ENCODE data around the gene MAPKAPK2.

Gene MAPKAPK2

DNA sequence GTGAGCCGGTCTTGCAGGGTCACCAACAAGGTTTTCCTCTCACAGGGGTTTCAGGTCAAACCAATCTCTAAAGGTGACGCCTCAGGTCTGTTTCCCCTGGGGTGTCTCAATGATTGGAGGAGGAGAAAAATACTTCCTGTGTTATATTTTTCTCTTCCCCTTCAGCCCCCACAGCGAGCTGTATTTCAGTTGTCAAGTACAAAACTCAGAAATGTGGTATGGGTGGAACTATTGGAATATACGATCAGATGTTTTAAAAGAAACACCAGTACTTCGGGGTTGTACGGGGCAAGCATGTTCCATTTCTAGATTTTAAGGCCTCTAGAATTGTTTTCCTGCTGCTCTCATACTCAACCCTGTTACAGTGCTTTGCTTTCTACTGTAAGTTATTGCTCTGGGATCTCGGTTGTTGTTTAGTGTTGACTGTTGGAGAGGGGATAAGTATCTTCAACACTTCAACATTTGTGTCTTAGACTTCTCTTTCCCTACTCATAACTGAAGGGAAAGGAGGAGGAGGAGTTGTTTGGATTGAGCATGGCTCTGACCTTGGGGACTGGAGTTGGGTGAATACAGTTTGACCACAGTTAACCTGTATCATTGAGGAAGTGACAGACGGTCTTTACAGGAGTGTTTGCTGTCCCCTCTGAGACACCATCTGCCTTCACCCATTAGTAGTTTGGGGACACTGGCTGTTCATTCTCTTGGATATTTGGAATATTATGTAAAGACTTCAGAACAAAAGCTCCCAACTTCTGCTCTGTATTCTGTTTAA, 2.0 kb downstream of the MAPKAPK2 start:
- Mint-ChIP-seq H3K4me3 (peak overlapping the region; percentile 91 to 99 (median 99)), H3K4me1 (peaks cover 55% of the 10 kb centered on the region), H3K27me3 (ENCODE audit: low read depth) (peaks cover 21% of the 10 kb centered on the region), H3K27ac (peak overlapping the region; percentile 79 to 98 (median 86)), H3K9me3 (no peaks in the 10 kb centered on the region), H3K36me3 (ENCODE audit: low read depth) (no peaks in the 10 kb centered on the region)
- TF ChIP-seq, protein P1, sequence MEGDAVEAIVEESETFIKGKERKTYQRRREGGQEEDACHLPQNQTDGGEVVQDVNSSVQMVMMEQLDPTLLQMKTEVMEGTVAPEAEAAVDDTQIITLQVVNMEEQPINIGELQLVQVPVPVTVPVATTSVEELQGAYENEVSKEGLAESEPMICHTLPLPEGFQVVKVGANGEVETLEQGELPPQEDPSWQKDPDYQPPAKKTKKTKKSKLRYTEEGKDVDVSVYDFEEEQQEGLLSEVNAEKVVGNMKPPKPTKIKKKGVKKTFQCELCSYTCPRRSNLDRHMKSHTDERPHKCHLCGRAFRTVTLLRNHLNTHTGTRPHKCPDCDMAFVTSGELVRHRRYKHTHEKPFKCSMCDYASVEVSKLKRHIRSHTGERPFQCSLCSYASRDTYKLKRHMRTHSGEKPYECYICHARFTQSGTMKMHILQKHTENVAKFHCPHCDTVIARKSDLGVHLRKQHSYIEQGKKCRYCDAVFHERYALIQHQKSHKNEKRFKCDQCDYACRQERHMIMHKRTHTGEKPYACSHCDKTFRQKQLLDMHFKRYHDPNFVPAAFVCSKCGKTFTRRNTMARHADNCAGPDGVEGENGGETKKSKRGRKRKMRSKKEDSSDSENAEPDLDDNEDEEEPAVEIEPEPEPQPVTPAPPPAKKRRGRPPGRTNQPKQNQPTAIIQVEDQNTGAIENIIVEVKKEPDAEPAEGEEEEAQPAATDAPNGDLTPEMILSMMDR (IDR thresholded peaks at IDR 0.05; ENCODE audit: unreplicated experiment in 3 of 3), result no peak

DNA sequence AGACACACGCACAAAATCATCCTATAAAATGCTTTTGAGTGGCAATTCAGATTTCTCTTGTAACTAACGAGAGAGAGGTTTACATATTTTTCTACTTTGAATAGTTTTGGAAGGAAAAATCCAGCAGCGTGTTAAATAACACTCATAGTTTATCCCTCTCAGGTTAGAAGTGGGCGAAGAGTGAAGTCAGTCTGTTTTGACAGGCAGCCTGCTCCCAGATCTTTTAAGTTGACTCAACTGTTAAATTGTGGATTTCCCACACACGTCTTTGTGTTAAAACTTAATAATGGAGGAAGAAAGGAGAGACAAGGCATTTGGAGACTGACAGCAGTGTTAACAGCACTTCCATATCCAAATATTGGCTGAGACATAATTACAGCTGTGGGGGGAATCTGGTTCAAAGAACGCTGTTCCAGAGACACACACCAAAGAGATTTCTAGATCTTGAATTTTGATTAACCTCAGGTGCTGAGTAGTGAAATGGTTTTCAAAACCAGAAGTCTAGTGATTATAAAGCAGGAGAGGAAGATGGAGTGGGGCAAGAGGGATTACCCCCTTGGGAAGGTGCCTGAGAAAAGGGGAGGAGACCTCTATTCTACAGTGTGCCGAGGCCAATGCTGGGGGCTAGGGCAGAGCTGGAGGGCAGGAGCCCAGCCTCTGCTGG, 2.7 kb downstream of the MAPKAPK2 start:
- Mint-ChIP-seq H3K36me3 (ENCODE audit: low read depth) (no peaks in the 10 kb centered on the region), H3K27me3 (ENCODE audit: low read depth) (peaks cover 21% of the 10 kb centered on the region), H3K4me1 (peaks cover 62% of the 10 kb centered on the region), H3K27ac (peak overlapping the region; percentile 79 to 98 (median 86)), H3K9me3 (no peaks in the 10 kb centered on the region), H3K4me3 (peak overlapping the region; percentile 91 to 99 (median 99))
- TF ChIP-seq, protein P1 (IDR thresholded peaks at IDR 0.05; ENCODE audit: unreplicated experiment in 3 of 3), result no peak

DNA sequence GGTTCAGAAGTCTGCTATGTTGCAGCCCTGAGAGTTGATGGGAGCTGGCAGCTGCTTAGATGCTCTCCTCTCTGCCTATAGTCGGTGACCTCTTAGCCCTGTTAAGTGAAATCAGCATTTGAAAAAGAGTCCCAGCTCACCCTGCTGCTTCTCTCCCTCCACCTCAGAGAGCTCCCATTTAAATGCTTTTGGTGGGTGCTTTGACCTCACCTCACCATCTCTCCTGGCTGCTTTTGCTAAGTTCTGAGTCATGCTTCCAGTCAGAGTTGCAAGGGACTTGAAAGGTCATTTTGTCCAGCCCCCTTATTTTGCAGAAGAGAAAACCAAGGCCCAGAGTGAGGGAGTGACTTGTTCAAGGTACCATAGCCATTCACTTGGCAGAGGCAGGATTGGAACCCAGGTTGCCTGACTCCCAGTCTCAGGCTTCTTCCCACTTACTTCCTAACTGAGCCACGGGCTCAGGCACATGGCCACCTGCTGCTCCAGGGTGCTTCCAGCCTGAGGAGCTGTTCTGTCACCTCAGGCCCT, 3.3 kb downstream of the MAPKAPK2 start:
- H3K27me3 Mint-ChIP-seq (ENCODE audit: low read depth), result peaks cover 15% of the 10 kb centered on the region
- H3K4me3 Mint-ChIP-seq, result peak overlapping the region; percentile 91 to 99 (median 99)
- H3K36me3 Mint-ChIP-seq (ENCODE audit: low read depth), result no peaks in the 10 kb centered on the region
- TF ChIP-seq, protein P1 (IDR thresholded peaks at IDR 0.05; ENCODE audit: unreplicated experiment in 3 of 3), result no peak
- no peaks in the 10 kb centered on the region for H3K9me3 Mint-ChIP-seq
- H3K27ac Mint-ChIP-seq, result peak overlapping the region in 1 of 3 experiments; percentile 52
- peaks cover 68% of the 10 kb centered on the region for H3K4me1 Mint-ChIP-seq

DNA sequence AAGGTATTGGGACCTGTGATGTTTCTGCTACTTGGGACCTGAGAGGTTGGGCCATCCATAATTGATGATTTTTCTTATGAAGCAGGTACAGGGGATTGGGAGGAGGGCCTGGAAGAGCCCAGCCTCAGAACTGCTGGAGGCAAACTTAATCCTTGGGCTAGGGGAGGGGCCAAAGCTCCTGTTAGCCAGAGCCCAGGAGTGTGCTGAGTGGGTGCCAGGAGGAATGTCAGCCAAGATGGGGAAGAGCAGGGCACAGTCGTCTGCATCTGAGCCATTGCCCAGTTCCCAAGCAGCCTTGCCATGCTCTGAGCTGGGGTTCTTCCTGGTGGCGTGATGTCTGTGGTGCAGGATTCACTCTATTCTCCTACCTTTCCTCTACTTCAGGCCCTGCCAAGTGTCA, 5.8 kb downstream of the MAPKAPK2 start:
- peak overlapping the region in 1 of 3 experiments; percentile 50 for H3K4me3 Mint-ChIP-seq
- H3K36me3 Mint-ChIP-seq (ENCODE audit: low read depth), result peaks cover 3% of the 10 kb centered on the region
- peak overlapping the region in 2 of 3 experiments; percentile 18 to 81 for H3K27ac Mint-ChIP-seq
- no peaks in the 10 kb centered on the region for H3K9me3 Mint-ChIP-seq
- H3K4me1 Mint-ChIP-seq, result peaks cover 93% of the 10 kb centered on the region
- TF ChIP-seq, protein P1 (IDR thresholded peaks at IDR 0.05; ENCODE audit: unreplicated experiment in 3 of 3), result no peak
- no peaks in the 10 kb centered on the region for H3K27me3 Mint-ChIP-seq (ENCODE audit: low read depth)

DNA sequence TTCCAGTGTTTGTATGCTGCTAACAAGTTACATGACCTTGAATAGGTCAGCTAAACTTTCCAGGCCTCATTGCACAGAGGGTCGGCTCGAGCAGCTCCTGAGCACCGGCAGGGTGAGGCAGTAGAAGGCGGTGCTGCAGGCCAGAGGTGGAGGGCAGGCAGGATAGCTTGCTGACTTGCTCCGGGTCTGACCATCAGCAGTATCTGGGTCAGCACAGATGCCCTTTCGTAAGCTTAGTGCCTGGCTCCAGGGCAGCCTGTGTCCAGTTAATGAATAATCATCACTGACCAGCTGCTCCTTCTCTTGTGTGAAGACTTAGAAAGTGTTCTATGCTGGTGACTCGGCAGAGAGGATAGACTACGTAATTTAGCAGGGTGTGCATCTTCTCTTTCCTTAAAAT, 6.9 kb downstream of the MAPKAPK2 start:
- no peaks in the 10 kb centered on the region for H3K27me3 Mint-ChIP-seq (ENCODE audit: low read depth)
- H3K9me3 Mint-ChIP-seq, result no peaks in the 10 kb centered on the region

More for the DNA sequence above, 6.9 kb downstream of the MAPKAPK2 start:
- H3K4me1 Mint-ChIP-seq, result peaks cover 98% of the 10 kb centered on the region
- TF ChIP-seq, protein P1 (IDR thresholded peaks at IDR 0.05; ENCODE audit: unreplicated experiment in 3 of 3), result no peak
- peak overlapping the region; percentile 87 to 88 (median 87) for H3K27ac Mint-ChIP-seq
- peaks cover 9% of the 10 kb centered on the region for H3K36me3 Mint-ChIP-seq (ENCODE audit: low read depth)
- peak overlapping the region in 2 of 3 experiments; percentile 27 to 51 for H3K4me3 Mint-ChIP-seq
